Measurements from ENCODE around the gene SNAPC2.

The SNAPC2 gene

GRCh38 chr19:7971553-7972520 lies 51.7 kb downstream of the SNAPC2 start:
- DNase-seq: no peak
